ENCODE results near the gene FAM89B. TPM values are rescaled to one million over a fixed set of nuclear protein-coding genes. Genes with fewer than 3 reads are reported as not detected.
A peak's percentile ranks its signal among the peaks of the same experiment; 100 is the strongest.

Gene FAM89B
- total and polyA plus RNA-seq, 4 donors: 49.5 to 83.4 (median 65.9) TPM

DNA sequence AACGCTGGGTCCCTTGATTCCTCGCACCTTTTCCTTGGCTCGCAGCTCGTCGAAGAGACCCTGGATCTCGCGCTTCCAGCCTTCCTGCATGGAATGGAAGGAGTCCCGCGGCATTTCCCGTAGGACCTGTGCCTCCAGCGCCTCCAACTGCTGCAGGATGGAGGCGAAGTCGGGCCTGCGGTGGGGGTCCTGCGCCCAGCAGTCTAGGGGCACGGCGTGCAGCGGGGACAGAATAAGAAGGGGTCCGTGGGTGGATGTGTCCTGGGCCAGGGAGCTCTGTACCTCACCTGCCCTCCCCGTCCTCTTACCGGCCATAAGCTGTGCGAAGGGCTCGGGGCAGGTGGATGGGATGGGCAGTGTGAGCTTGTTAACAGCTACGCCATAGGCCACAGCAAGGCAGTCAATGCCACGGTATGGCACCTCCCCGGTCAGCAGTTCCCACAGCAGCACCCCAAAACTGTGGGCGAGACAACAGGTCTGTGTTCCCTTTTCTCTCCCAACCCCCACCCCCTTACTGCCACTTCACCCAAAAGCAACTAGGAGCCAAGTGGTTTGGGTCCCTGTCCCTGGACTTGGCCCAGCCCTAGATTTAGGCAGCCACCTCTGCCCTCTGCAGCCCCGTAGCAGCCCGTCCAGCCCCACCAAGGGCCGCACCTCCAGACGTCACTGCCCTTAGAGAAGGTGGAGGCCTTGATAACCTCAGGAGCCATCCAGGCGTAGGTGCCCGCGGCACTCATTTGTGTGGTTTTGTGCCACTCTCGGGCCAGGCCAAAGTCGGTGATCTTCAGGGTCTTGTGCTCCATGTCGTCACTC, 35.5 kb downstream of the FAM89B start:
- peak overlapping the region in 1 of 2 donors; percentile 26 for H3K27ac ChIP-seq (ENCODE audit: low read depth in 1 of 2, low read length in 2 of 2)
- H3K9me3 ChIP-seq (ENCODE audit: control insufficient read depth, low read length): no peaks in the 10 kb centered on the region
- no peaks in the 10 kb centered on the region for H3K27me3 ChIP-seq (ENCODE audit: control insufficient read depth in 1 of 2, insufficient read depth in 2 of 2, low read length in 1 of 2)
- H3K36me3 ChIP-seq (ENCODE audit: control insufficient read depth in 1 of 2, insufficient read depth in 2 of 2, low read length in 1 of 2): peaks cover 2 to 3% of the 10 kb centered on the region in 2 donors
- no peak overlapping the region for H3K4me3 ChIP-seq (ENCODE audit: low read length in 2 of 2)
- DNase-seq (no peak), ATAC-seq (ENCODE audit: low FRiP score) (no peak)
- WGBS, 2 donors: 75 to 80% methylated on average over 37 of the region's 37 CpGs
- H3K4me1 ChIP-seq (ENCODE audit: control insufficient read depth in 1 of 2, insufficient read depth in 2 of 2, low read length in 2 of 2): peaks cover 0 to 2% of the 10 kb centered on the region in 2 donors
- intact Hi-C loops (cut with DNase I): loop anchor here in 1 of 2 donors (2.0 kb wide), 1 partner anchor 33 kb away; no protein-coding TSS in a partner anchor

DNA sequence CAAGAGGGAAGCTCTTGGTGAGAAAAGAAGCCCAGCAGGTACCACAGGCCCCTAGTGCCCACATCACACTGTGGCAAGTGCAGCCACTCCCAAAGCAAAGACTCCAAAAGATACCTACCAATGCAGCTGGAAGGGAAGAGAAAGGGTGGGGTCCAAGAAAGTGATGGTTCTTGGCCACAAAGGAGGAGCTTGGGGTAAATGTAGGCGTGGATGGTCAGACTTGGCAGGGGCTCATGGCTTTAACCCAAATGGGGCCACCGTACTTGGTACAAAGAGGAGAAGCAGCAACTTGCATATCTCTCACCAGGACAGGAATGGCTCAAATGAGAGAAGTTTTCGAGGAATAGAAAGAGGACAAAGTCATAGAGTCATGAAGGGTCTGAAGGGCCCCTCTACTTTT, 36.9 kb downstream of the FAM89B start:
- no peak for DNase-seq
- H3K27ac ChIP-seq (ENCODE audit: low read depth in 1 of 2, low read length in 2 of 2): no peak overlapping the region
- ATAC-seq (ENCODE audit: low FRiP score): no peak
- H3K36me3 ChIP-seq (ENCODE audit: control insufficient read depth in 1 of 2, insufficient read depth in 2 of 2, low read length in 1 of 2): peaks cover 0 to 2% of the 10 kb centered on the region in 2 donors
- H3K27me3 ChIP-seq (ENCODE audit: control insufficient read depth in 1 of 2, insufficient read depth in 2 of 2, low read length in 1 of 2): no peaks in the 10 kb centered on the region
- WGBS, 2 donors: 26 to 31% methylated on average over 3 of the region's 3 CpGs
- no peak overlapping the region for H3K4me3 ChIP-seq (ENCODE audit: low read length in 2 of 2)
- no peaks in the 10 kb centered on the region for H3K9me3 ChIP-seq (ENCODE audit: control insufficient read depth, low read length)
- peaks cover 0 to 2% of the 10 kb centered on the region in 2 donors for H3K4me1 ChIP-seq (ENCODE audit: control insufficient read depth in 1 of 2, insufficient read depth in 2 of 2, low read length in 2 of 2)
- intact Hi-C loops (cut with DNase I): no loop called here

DNA sequence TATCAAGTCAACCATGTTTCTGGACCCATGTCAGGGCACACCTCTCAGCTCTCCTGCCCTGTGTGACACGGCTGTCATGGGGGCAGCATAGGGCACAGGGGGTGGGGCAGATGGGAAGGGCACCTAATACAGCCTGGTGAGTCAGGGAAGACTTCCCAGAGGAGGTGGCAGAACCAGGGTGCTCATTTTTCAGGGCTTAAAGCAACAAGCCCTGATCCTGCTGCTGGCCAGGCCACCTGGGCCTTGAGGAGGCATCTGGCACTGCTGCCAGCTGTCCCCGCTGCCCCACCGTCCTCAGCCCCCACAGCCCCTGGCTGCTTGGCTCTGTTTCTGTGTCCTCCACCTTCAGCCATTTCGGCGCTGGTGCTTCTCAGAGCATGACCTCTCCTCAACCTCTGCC, 37.3 kb downstream of the FAM89B start:
- H3K27me3 ChIP-seq (ENCODE audit: control insufficient read depth in 1 of 2, insufficient read depth in 2 of 2, low read length in 1 of 2): no peaks in the 10 kb centered on the region
- intact Hi-C loops (cut with DNase I): loop anchor here in 1 of 2 donors (5.0 kb wide), 1 partner anchor 67 kb away; no protein-coding TSS in a partner anchor
- no peaks in the 10 kb centered on the region for H3K9me3 ChIP-seq (ENCODE audit: control insufficient read depth, low read length)
- WGBS, 2 donors: 71 to 74% methylated on average over 5 of the region's 5 CpGs
- peaks cover 0 to 2% of the 10 kb centered on the region in 2 donors for H3K36me3 ChIP-seq (ENCODE audit: control insufficient read depth in 1 of 2, insufficient read depth in 2 of 2, low read length in 1 of 2)
- no peak overlapping the region for H3K27ac ChIP-seq (ENCODE audit: low read depth in 1 of 2, low read length in 2 of 2)
- no peak for ATAC-seq (ENCODE audit: low FRiP score)
- H3K4me1 ChIP-seq (ENCODE audit: control insufficient read depth in 1 of 2, insufficient read depth in 2 of 2, low read length in 2 of 2): peaks cover 0 to 2% of the 10 kb centered on the region in 2 donors
- DNase-seq: no peak
- no peak overlapping the region for H3K4me3 ChIP-seq (ENCODE audit: low read length in 2 of 2)

DNA sequence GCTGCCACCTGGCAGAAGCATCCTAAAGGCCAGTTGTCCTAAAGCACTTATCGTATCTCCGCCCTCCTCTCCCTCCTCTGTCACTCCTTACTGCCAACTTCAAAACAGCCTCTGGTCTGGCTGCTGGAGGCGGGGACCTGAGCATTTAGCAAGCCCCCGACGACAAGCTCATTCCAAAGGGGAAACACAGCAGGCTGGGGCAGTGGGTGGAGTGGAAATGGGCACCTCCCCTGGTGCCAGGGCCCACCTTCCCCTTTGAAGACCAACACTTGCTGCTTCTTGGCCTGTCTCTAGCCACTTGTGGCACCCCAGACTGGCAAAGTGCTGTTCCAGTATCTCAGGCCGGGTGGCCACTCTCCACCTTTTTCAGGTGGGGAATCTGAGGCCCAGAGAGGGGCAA, 38.1 kb downstream of the FAM89B start:
- H3K27me3 ChIP-seq (ENCODE audit: control insufficient read depth in 1 of 2, insufficient read depth in 2 of 2, low read length in 1 of 2): no peaks in the 10 kb centered on the region

DNA sequence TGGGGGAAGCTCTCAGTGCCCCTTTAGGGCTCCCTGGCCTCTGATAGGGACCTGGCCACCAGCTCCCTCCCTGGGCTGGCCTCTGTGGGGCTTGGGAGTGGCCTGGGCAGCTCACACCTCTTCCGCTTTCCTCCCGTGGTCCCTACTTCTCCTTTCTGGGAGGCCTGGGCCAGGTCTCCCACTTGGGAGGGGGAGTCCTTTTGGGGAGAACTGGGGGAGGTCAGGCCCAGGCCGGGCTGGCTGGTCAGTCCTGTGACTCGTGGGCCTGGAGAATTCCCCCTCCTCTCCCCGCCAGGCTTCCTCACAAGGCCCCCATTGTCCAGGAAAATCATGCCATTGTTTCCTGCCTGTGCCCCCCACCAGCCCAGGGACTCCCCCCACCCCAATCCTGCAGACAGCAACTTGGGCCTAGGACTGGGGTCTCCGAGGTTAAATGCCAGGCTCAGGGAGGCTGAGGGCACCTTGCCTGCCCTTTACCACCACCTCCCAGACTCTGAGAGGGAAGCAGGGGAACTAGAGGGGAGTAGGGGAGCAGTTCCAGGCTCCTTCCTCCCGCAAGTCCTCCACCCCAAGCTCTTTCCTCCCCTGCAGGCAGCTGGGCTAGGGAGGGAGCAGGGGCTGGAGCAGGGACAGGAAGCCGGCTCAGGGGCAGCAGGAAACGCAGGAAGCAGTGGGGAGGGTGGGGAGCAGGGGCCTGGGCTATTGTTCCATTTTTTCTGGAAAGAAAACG, 38.9 kb downstream of the FAM89B start:
- peak in 1 of 2 donors; percentile 81 for DNase-seq
- no peak overlapping the region for H3K4me3 ChIP-seq (ENCODE audit: low read length in 2 of 2)
- no peak overlapping the region for H3K27ac ChIP-seq (ENCODE audit: low read depth in 1 of 2, low read length in 2 of 2)
- H3K27me3 ChIP-seq (ENCODE audit: control insufficient read depth in 1 of 2, insufficient read depth in 2 of 2, low read length in 1 of 2): no peaks in the 10 kb centered on the region
- WGBS, 2 donors: 52 to 53% methylated on average over 10 of the region's 10 CpGs
- no peak for ATAC-seq (ENCODE audit: low FRiP score)
- no peaks in the 10 kb centered on the region for H3K36me3 ChIP-seq (ENCODE audit: control insufficient read depth in 1 of 2, insufficient read depth in 2 of 2, low read length in 1 of 2)
- intact Hi-C loops (cut with DNase I): loop anchor here in 1 of 2 donors (5.0 kb wide), 1 partner anchor 69 kb away; no protein-coding TSS in a partner anchor
- peaks cover 0 to 2% of the 10 kb centered on the region in 2 donors for H3K4me1 ChIP-seq (ENCODE audit: control insufficient read depth in 1 of 2, insufficient read depth in 2 of 2, low read length in 2 of 2)
- no peaks in the 10 kb centered on the region for H3K9me3 ChIP-seq (ENCODE audit: control insufficient read depth, low read length)

More for the DNA sequence above, 38.1 kb downstream of the FAM89B start:
- ATAC-seq (ENCODE audit: low FRiP score) (no peak), DNase-seq (no peak)
- intact Hi-C loops (cut with DNase I): loop anchor here in 1 of 2 donors (5.0 kb wide), 1 partner anchor 68 kb away; no protein-coding TSS in a partner anchor
- Histone ChIP-seq H3K9me3 (ENCODE audit: control insufficient read depth, low read length) (no peaks in the 10 kb centered on the region), H3K4me1 (ENCODE audit: control insufficient read depth in 1 of 2, insufficient read depth in 2 of 2, low read length in 2 of 2) (peaks cover 0 to 2% of the 10 kb centered on the region in 2 donors), H3K36me3 (ENCODE audit: control insufficient read depth in 1 of 2, insufficient read depth in 2 of 2, low read length in 1 of 2) (no peaks in the 10 kb centered on the region), H3K4me3 (ENCODE audit: low read length in 2 of 2) (no peak overlapping the region), H3K27ac (ENCODE audit: low read depth in 1 of 2, low read length in 2 of 2) (no peak overlapping the region)
- WGBS, 2 donors: 49 to 53% methylated on average over 6 of the region's 6 CpGs

DNA sequence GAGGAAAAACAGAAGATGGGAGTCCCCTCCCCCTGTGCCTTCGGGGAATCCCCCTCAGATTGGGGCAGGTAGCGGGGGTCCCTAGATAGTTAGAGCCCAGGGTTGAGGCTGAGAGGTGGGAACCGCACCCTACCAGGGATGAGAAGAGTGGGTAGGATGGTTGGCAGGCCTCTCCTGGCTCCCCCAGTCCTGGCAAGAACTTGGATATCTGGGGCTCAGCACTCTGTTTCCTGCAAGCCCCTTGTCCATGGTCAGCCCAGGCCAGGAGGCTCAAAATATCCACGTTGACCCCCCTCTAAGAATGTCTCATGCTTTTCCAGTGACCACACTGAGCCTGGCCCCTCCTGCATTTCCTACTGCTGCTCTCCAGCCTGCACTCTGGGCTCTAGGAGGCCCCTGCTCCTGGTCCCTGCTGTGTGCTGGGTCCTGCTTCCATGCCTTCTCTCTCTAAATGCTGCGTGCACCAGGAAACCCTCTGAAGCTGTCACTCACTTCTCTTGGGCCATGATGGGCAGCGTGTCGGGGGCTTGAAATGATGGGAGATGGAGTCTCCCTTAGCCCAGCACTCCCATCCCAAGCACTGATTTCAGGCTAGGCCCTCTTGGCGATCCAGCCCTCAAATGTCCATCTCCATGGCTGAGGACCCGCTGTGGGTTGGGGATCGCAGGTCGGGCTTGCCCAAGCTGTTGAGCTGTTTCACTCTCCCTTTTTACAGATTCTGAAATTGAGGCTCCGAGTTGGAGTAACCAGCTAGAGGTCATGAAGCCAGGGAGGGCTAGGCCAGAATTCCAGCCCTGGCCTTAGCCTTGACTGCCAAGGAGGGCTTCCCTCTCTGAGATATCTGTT, 39.6 kb downstream of the FAM89B start:
- Histone ChIP-seq H3K27ac (ENCODE audit: low read depth in 1 of 2, low read length in 2 of 2) (no peak overlapping the region), H3K4me3 (ENCODE audit: low read length in 2 of 2) (no peak overlapping the region), H3K36me3 (ENCODE audit: control insufficient read depth in 1 of 2, insufficient read depth in 2 of 2, low read length in 1 of 2) (no peaks in the 10 kb centered on the region), H3K9me3 (ENCODE audit: control insufficient read depth, low read length) (no peaks in the 10 kb centered on the region), H3K4me1 (ENCODE audit: control insufficient read depth in 1 of 2, insufficient read depth in 2 of 2, low read length in 2 of 2) (peaks cover 0 to 2% of the 10 kb centered on the region in 2 donors), H3K27me3 (ENCODE audit: control insufficient read depth in 1 of 2, insufficient read depth in 2 of 2, low read length in 1 of 2) (no peaks in the 10 kb centered on the region)
- intact Hi-C loops (cut with DNase I): loop anchor here in 1 of 2 donors (5.0 kb wide), 1 partner anchor 70 kb away; no protein-coding TSS in a partner anchor
- no peak for DNase-seq
- WGBS, 2 donors: 66 to 71% methylated on average over 12 of the region's 12 CpGs
- no peak for ATAC-seq (ENCODE audit: low FRiP score)

DNA sequence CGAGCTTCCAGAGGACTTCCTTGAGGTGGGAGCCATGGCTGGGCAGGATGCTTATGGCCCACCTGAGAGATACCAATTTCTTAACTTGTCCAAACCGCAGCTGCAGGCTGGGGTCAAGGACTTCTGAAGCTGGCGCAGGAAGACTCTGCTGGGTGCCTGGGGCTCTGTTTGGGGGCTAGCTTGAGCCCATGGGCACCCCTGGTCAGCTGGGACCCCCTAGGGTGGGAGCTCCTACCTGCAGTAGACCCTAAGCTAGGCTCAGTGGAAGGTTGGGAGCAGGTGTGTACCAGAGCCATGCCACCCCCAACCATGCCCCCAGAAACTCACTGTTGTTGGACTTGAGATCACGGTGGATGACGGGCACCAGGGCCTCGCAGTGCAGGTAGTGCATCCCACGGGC, 40.4 kb downstream of the FAM89B start:
- ATAC-seq (ENCODE audit: low FRiP score) (no peak), DNase-seq (no peak)
- H3K4me1 ChIP-seq (ENCODE audit: control insufficient read depth in 1 of 2, insufficient read depth in 2 of 2, low read length in 2 of 2): peaks cover 0 to 2% of the 10 kb centered on the region in 2 donors
- WGBS, 2 donors: 62 to 69% methylated on average over 7 of the region's 7 CpGs
- H3K36me3 ChIP-seq (ENCODE audit: control insufficient read depth in 1 of 2, insufficient read depth in 2 of 2, low read length in 1 of 2): no peaks in the 10 kb centered on the region
- intact Hi-C loops (cut with DNase I): loop anchor here in 1 of 2 donors (5.0 kb wide), 1 partner anchor 70 kb away; no protein-coding TSS in a partner anchor
- peak overlapping the region in 1 of 2 donors; percentile 4 for H3K27ac ChIP-seq (ENCODE audit: low read depth in 1 of 2, low read length in 2 of 2)
- no peaks in the 10 kb centered on the region for H3K27me3 ChIP-seq (ENCODE audit: control insufficient read depth in 1 of 2, insufficient read depth in 2 of 2, low read length in 1 of 2)
- no peaks in the 10 kb centered on the region for H3K9me3 ChIP-seq (ENCODE audit: control insufficient read depth, low read length)
- H3K4me3 ChIP-seq (ENCODE audit: low read length in 2 of 2): no peak overlapping the region
